Heart left ventricle (tissue), 16 donors: ENCODE data around the gene IQGAP2. TPM values are rescaled to one million over a fixed set of nuclear protein-coding genes. Genes with fewer than 3 reads are reported as not detected.
A peak's percentile ranks its signal among the peaks of the same experiment; 100 is the strongest.

Experiments used
- ATAC-seq, 4 donors: fragments of 200-7000 bp; cut with Tn5 transposase; one replicate each; pipeline ENCODE4 v1.9.1; 2020 to 2022; ENCODE audit warnings: moderate library complexity in 4 of 4, mild to moderate bottlenecking in 3 of 4, moderate number of reproducible peaks in 1 of 4
- DNase-seq, 5 donors: peaks; one replicate each; pipeline ENCODE4 v3.0.0-alpha.2; 2020
- H3K27ac ChIP-seq, 12 donors: fragments of 200-600 bp; sonication (generic) in 4 of 12; one replicate each; pipeline versions ENCODE4 v1.5.0 to v1.8.0; 2016 to 2022; ENCODE audit warnings: mild to moderate bottlenecking in 2 of 12
- H3K27me3 ChIP-seq, 9 donors: fragments of 200-600 bp; sonication (generic) in 2 of 9; one replicate each; pipeline versions ENCODE4 v1.5.1 to v1.8.0; 2016 to 2022; ENCODE audit warnings: mild to moderate bottlenecking in 3 of 9
- H3K36me3 ChIP-seq, 9 donors: fragments of 200-600 bp; sonication (generic) in 2 of 9; one replicate each; pipeline versions ENCODE4 v1.5.0 to v1.8.0; 2018 to 2022; ENCODE audit warnings: mild to moderate bottlenecking in 2 of 9
- H3K4me1 ChIP-seq, 12 donors: fragments of 200-600 bp; sonication (generic) in 4 of 12; one replicate each; pipeline versions ENCODE4 v1.5.0 to v1.8.0; 2016 to 2022; ENCODE audit warnings: mild to moderate bottlenecking in 3 of 12
- H3K4me3 ChIP-seq, 12 donors: fragments of 200-600 bp; sonication (generic) in 4 of 12; one replicate each; pipeline versions ENCODE4 v1.5.0 to v1.8.0; 2017 to 2022; ENCODE audit warnings: mild to moderate bottlenecking in 9 of 12, moderate library complexity in 4 of 12
- H3K9me3 ChIP-seq, 12 donors: fragments of 200-600 bp; sonication (generic) in 4 of 12; one replicate each; pipeline versions ENCODE4 v1.5.0 to v1.8.0; 2016 to 2022; ENCODE audit warnings: mild to moderate bottlenecking in 1 of 12
- CTCF ChIP-seq, 12 donors: fragments of 200-600 bp; sonication (generic) in 4 of 12; IDR thresholded peaks; one replicate each; pipeline versions ENCODE4 v1.5.0 to v1.8.0; 2018 to 2022; ENCODE audit warnings: antibody characterized with exemption in 12 of 12, mild to moderate bottlenecking in 5 of 12
- POLR2A ChIP-seq, 2 donors: fragments of 450-650 bp; IDR thresholded peaks; one replicate each; pipeline ENCODE4 v1.6.1; 2017; ENCODE audit warnings: antibody characterized with exemption in 2 of 2, mild to moderate bottlenecking in 2 of 2, moderate library complexity in 2 of 2
- WGBS, 4 donors: extraction: QIAGEN DNeasy Blood & Tissue Kit in 2 of 4; methylation state at CpG; one replicate each; pipeline versions ENCODE4 v1.1.5 to v1.1.7; 2013 to 2018; 5-methylcytosine and 5-hydroxymethylcytosine counted together
- intact Hi-C, 10 donors: fragments of 100-400 bp; cut with DNase I; formaldehyde crosslinking; loops; one replicate each; pipeline versions ENCODE4 v1.11.1 to v1.14.2; 2022
- polyA plus RNA-seq, 2 donors: library from polyadenylated mRNA; stranded (reverse); fragments of 200-250 nt; gene quantifications; one replicate each; pipeline ENCODE4 v1.2.3, GENCODE V29; 2013
- total RNA-seq, 9 donors: library from RNA; depleted of rRNA in 2 of 9; stranded (reverse); fragments of >200 nt in 2 of 9; fragmentation: NEBNext Ultra II Directional in 3 of 9; extraction: Animal tissue kit (Norgen Biotek cat#: 25700) in 3 of 9; gene quantifications; one replicate each; pipeline versions ENCODE4 v1.1.0 to v1.2.4, GENCODE V29; 2016 to 2023
- donor health status: ischemic (EF 13 %, LVEDD 7.1; RV severe dilation, severe dysfunction).
- donor health status: healthy with polysubstance abuse.
- donor health status: DM: no; HTN: yes; CAD: no.
- donor health status: DM: no; HTN: no; CAD: no.
- donor health status: ischemic (EF 25% LVEDD 6.9; RV normal size, moderate dysfunction).
- donor health status: ischemic (EF 25% LVEDD 5.7; RV mildly dilated, moderate dysfunction).
- donor health status: healthy.
- donor health status: DM: yes; HTN: yes; CAD: no.
- donor health status: ischemic (EF 35%, LVEDD 5.7; RV mildly dilated, moderate dysfunction).
- donor health status: nonischemic (EF 11% LVEDD 7.7; RV severe dilation, severe dysfunction).
- donor health status: DM: yes; HTN: yes; CAD: no.
- donor health status: PGD.
- donor health status: ischemic (EF 29% LVEDD 5.4; RV normal size, mild dysfunction).
- donor health status: nonischemic (EF 23%, LVEDD 6.1; RV moderate dilation, normal function).

The IQGAP2 gene
- total and polyA plus RNA-seq, 11 donors, result 1.7 to 35.4 (median 6.1) TPM

DNA sequence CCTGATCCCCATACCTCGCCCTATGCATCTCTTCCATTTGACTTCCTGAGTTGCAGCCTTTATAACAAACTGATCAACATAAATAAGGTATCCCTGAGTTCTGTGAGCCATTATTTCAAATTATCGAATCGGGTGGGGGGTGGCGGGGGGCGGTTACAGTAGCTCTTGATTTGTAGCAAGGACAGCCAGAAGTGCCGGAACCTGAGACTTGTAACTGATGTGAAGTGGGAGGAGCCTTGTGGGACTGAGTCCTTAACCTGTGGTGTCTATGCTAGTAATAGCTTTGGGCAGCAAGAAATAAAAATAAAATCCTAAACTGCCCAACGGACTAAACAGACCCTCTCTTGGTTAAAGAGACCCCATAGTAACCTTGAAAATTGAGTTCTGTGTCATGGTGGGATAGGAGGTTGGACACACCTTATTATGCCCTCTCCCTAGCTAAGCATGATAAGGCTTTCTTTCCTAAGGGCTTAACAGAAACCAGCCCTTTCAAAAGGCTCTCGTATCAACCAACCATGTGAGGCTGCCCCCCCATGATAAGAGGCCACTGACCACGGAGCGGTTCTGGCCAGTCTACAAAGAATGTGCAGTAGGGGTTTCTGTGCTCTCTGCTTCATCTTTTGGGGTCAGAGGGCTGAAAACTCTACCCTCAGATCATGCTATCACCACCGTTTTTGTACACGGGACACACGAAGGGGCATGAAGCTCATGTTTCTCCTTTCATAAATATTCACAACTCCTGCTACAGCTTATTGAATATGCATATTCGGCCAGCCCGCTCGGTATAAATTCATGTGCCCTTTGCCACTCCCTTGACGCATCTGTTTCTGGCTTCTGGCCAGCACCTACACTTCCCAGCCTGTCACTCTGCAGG, 39.5 kb upstream of the IQGAP2 start:
- Histone ChIP-seq H3K36me3 (no peaks in the 10 kb centered on the region), H3K4me3 (no peak overlapping the region), H3K27ac (no peak overlapping the region), H3K27me3 (peaks cover 0 to 4% (median 0%) of the 10 kb centered on the region in 9 donors), H3K9me3 (no peaks in the 10 kb centered on the region), H3K4me1 (peaks cover 0 to 5% (median 0%) of the 10 kb centered on the region in 12 donors)
- TF ChIP-seq CTCF (IDR thresholded peaks at IDR 0.05) (no peak), POLR2A (IDR thresholded peaks at IDR 0.05) (no peak)
- intact Hi-C loops, result no loop called here
- WGBS, 4 donors, result 46 to 59% (median 53%) methylated on average over 17 of the region's 17 CpGs
- DNase-seq, result peak in 1 of 5 donors; percentile 40
- ATAC-seq, result peak in 1 of 4 donors; percentile 46

- peaks cover 0 to 5% (median 0%) of the 10 kb centered on the region in 12 donors for H3K4me1 ChIP-seq
- TF ChIP-seq CTCF (IDR thresholded peaks at IDR 0.05), result no peak
- TF ChIP-seq POLR2A (IDR thresholded peaks at IDR 0.05), result no peak
- no peak overlapping the region for H3K4me3 ChIP-seq
- no peaks in the 10 kb centered on the region for H3K9me3 ChIP-seq
- DNase-seq (no peak), ATAC-seq (no peak)
- H3K27ac ChIP-seq, result no peak overlapping the region
- peaks cover 0 to 4% (median 0%) of the 10 kb centered on the region in 9 donors for H3K27me3 ChIP-seq
- no peaks in the 10 kb centered on the region for H3K36me3 ChIP-seq
- intact Hi-C loops, result no loop called here
- WGBS, 4 donors, result 73 to 77% (median 74%) methylated on average over 2 of the region's 2 CpGs
These were observed 38.9 kb upstream of the IQGAP2 start for GRCh38 chr5:76364226-76364589.

GRCh38 chr5:76365561-76365960, 37.5 kb upstream of the IQGAP2 start:
- H3K36me3 ChIP-seq, result no peaks in the 10 kb centered on the region
- H3K4me1 ChIP-seq, result peaks cover 0 to 5% (median 0%) of the 10 kb centered on the region in 12 donors
- ATAC-seq, result no peak
- DNase-seq, result no peak
- peaks cover 0 to 4% (median 0%) of the 10 kb centered on the region in 9 donors for H3K27me3 ChIP-seq
- H3K27ac ChIP-seq, result no peak overlapping the region
- no peaks in the 10 kb centered on the region for H3K9me3 ChIP-seq
- intact Hi-C loops, result no loop called here
- TF ChIP-seq POLR2A (IDR thresholded peaks at IDR 0.05), result no peak
- TF ChIP-seq CTCF (IDR thresholded peaks at IDR 0.05), result no peak
- H3K4me3 ChIP-seq, result no peak overlapping the region

- WGBS, 4 donors, result 94 to 96% (median 94%) methylated on average over 2 of the region's 2 CpGs
- H3K36me3 ChIP-seq, result no peaks in the 10 kb centered on the region
- no peaks in the 10 kb centered on the region for H3K9me3 ChIP-seq
- peaks cover 0 to 4% (median 0%) of the 10 kb centered on the region in 9 donors for H3K27me3 ChIP-seq
- H3K4me3 ChIP-seq, result no peak overlapping the region
- ATAC-seq (no peak), DNase-seq (no peak)
- H3K4me1 ChIP-seq, result peaks cover 0 to 5% (median 0%) of the 10 kb centered on the region in 12 donors
- no peak overlapping the region for H3K27ac ChIP-seq
- TF ChIP-seq POLR2A (IDR thresholded peaks at IDR 0.05), result no peak
- TF ChIP-seq CTCF (IDR thresholded peaks at IDR 0.05), result no peak
- intact Hi-C loops, result no loop called here
These were observed 36.5 kb upstream of the IQGAP2 start for GRCh38 chr5:76366596-76366995.
